Transverse colon (tissue), 4 donors: Measurements from ENCODE around the gene SPG7. TPM values are rescaled to one million over a fixed set of nuclear protein-coding genes. Genes with fewer than 3 reads are reported as not detected.

Source experiments
- DNase-seq: peaks from one replicate; pipeline ENCODE4 v3.0.0-alpha.2; 2019
- H3K27ac ChIP-seq, 4 donors: fragments of 200-600 bp; sonication (generic); 2 replicates each; pipeline ENCODE4 v1.5.1; 2016 to 2018; ENCODE audit warnings: inconsistent platforms in 4 of 4
- H3K27me3 ChIP-seq: fragments of 200-600 bp; sonication (generic); 2 replicates; pipeline ENCODE4 v1.5.1; 2017; ENCODE audit warnings: inconsistent platforms
- H3K36me3 ChIP-seq, 4 donors: fragments of 200-600 bp; sonication (generic); 2 replicates each; pipeline ENCODE4 v1.5.1; 2017 to 2019; ENCODE audit warnings: inconsistent platforms in 4 of 4
- H3K4me1 ChIP-seq, 4 donors: fragments of 200-600 bp; sonication (generic); 2 replicates each; pipeline ENCODE4 v1.5.1; 2017 to 2020; ENCODE audit warnings: inconsistent platforms in 4 of 4
- H3K4me3 ChIP-seq, 4 donors: fragments of 200-600 bp; sonication (generic); 1 replicate in 1 of 4; 2 replicates in 3 of 4; pipeline versions ENCODE4 v1.5.1 to v1.6.1; 2017 to 2019; ENCODE audit warnings: inconsistent platforms in 4 of 4
- H3K9me3 ChIP-seq, 2 donors: fragments of 200-600 bp; sonication (generic); 2 replicates each; pipeline ENCODE4 v1.5.1; 2017 to 2019; ENCODE audit warnings: inconsistent platforms in 2 of 2
- EP300 ChIP-seq: sonication (generic); formaldehyde crosslinking; IDR thresholded peaks from one replicate; pipeline ENCODE4 v1.6.1; 2017; ENCODE audit warnings: antibody characterized with exemption, low read depth
- POLR2A ChIP-seq: fragments of 450-650 bp; IDR thresholded peaks from one replicate; pipeline ENCODE4 v1.6.1; 2016; ENCODE audit warnings: antibody characterized with exemption, mild to moderate bottlenecking, moderate library complexity
- POLR2AphosphoS5 ChIP-seq, 3 donors: sonication (generic); formaldehyde crosslinking; IDR thresholded peaks; one replicate each; pipeline ENCODE4 v1.6.1; 2016; ENCODE audit warnings: antibody characterized with exemption in 3 of 3
- WGBS, 2 donors: methylation state at CpG; one replicate each; pipeline ENCODE4 v1.1.5; 2018; ENCODE audit warnings: low coverage in 1 of 2; 5-methylcytosine and 5-hydroxymethylcytosine counted together
- in situ Hi-C, 4 donors: fragments of 200-750 bp; cut with MboI; loops; one replicate each; pipeline versions ENCODE4 v1.15.0 to v1.15.1; 2017; ENCODE audit warnings: low sequenced_read_pairs in 3 of 4, low pct_ligation_motif_present in 1 of 4, low pct_unique_long_range_greater_than_20kb in 1 of 4
- intact Hi-C: fragments of 100-400 bp; cut with DNase I; formaldehyde crosslinking; loops from one replicate; pipeline ENCODE4 v1.15.1; 2023; ENCODE audit warnings: low total_unique reads
- total RNA-seq, 4 donors: library from RNA; depleted of rRNA; stranded (reverse); fragments of >200 nt; gene quantifications; one replicate each; pipeline ENCODE4 v1.1.0, GENCODE V29; 2016
- TF ChIP-seq, protein P1 (sequence below), 5 experiments: fragments of 200-600 bp in 3 of 5; fragments of 450-650 bp in 2 of 5; sonication (generic) in 3 of 5; IDR thresholded peaks; 1 replicate in 2 of 5; 2 replicates in 3 of 5; pipeline ENCODE4 v1.5.1; 2016 to 2017; ENCODE audit warnings: antibody characterized with exemption in 5 of 5, inconsistent platforms in 3 of 5, mild to moderate bottlenecking in 2 of 5, moderate library complexity in 1 of 5

The SPG7 gene
- total RNA-seq, 4 donors from 2014 or later = 168 to 408 (median 285) TPM

DNA sequence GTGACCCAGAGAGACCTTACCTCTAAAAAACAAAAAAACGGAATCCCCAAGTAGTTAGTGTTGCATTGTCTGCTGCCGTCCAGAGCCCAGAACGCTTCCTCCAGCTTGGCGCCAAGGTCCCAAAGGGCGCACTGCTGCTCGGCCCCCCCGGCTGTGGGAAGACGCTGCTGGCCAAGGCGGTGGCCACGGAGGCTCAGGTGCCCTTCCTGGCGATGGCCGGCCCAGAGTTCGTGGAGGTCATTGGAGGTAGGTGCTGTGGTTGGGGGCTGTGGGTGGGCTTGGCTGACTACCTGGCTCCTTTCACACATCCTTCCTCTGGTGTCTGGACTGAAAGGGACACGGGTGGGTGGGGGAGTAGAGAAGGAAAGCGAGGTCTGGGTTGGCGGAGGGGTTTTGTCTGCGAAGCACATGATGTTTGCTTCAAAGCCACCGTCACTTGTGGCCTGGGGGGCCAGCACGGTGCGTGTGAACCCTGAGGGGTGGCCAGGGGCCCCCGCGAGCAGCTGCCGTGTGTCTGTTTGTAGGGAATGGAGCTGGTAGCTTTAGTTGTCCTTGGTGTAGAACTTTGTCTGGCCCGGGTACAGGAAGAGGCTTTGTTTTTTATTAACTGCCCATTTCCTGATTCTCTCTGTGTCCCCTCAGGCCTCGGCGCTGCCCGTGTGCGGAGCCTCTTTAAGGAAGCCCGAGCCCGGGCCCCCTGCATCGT is 23.8 kb downstream of the SPG7 start:
- Histone ChIP-seq H3K4me1 (peaks cover 0 to 24% (median 7%) of the 10 kb centered on the region in 4 donors), H3K27me3 (no peaks in the 10 kb centered on the region), H3K4me3 (no peak overlapping the region), H3K36me3 (peaks cover 0 to 32% (median 8%) of the 10 kb centered on the region in 4 donors), H3K27ac (no peak overlapping the region), H3K9me3 (no peaks in the 10 kb centered on the region)
- 94% methylated on average over 31 of the region's 31 CpGs; no CpG with 5 or more reads in 1 of the 2 donors for WGBS, 2 donors
- TF ChIP-seq POLR2A = no peak
- intact Hi-C loops = no loop called here
- no peak for DNase-seq
- in situ Hi-C loops = no loop called here

DNA sequence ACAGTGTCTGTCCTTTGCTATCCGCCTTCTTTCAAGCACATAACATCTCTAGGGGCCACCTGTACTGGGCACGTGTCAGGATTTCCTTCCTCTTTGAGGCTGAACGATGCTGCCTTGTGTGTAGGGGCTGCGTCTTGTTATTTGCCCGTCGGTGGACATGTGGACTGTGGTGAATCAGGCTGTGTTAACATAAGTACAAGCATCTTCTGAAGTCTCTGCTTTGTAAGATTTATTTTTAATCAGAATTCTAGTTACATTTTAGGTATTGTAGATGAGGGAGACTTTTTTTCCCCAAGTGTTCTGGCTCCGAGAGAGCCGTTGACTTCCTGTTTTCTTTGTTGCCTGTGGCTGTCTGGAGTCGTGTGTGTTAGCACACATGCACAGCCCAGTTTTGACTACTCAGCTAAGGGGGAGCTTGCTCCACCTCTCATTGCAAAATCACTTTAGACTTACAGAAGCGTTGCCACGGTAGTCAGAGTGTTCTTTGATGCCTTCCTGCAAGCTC is 26.1 kb downstream of the SPG7 start:
- in situ Hi-C loops = no loop called here

DNA sequence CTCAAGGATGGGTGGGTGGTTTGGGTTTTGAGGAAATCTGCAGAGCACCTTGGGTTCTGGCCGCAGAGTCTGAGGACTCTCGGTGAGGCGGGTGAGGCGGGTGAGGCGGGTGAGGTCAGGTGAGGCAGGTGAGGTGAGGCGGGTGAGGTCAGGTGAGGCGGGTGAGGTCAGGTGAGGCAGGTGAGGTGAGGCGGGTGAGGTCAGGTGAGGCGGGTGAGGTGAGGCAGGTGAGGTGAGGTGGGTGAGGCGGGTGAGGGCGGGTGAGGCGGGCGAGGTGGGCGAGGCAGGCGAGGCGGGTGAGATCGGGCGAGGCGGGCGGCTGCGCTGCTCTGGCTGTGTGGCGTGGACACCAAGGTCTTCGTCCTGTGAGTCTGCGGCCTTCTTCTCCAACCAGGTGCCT is 28.2 kb downstream of the SPG7 start:
- intact Hi-C loops (no loop called here), in situ Hi-C loops (no loop called here)
- Histone ChIP-seq H3K27me3 (no peaks in the 10 kb centered on the region), H3K36me3 (peaks cover 0 to 26% (median 10%) of the 10 kb centered on the region in 4 donors), H3K27ac (peak overlapping the region in 2 of 4 donors; percentile 35 to 55), H3K4me3 (no peak overlapping the region), H3K9me3 (no peaks in the 10 kb centered on the region), H3K4me1 (peaks cover 0 to 25% (median 8%) of the 10 kb centered on the region in 4 donors)
- WGBS, 2 donors = 77 to 100% methylated on average over 2 to 22 of the region's 24 CpGs
- DNase-seq = peak; percentile 72
- TF ChIP-seq, protein P1, sequence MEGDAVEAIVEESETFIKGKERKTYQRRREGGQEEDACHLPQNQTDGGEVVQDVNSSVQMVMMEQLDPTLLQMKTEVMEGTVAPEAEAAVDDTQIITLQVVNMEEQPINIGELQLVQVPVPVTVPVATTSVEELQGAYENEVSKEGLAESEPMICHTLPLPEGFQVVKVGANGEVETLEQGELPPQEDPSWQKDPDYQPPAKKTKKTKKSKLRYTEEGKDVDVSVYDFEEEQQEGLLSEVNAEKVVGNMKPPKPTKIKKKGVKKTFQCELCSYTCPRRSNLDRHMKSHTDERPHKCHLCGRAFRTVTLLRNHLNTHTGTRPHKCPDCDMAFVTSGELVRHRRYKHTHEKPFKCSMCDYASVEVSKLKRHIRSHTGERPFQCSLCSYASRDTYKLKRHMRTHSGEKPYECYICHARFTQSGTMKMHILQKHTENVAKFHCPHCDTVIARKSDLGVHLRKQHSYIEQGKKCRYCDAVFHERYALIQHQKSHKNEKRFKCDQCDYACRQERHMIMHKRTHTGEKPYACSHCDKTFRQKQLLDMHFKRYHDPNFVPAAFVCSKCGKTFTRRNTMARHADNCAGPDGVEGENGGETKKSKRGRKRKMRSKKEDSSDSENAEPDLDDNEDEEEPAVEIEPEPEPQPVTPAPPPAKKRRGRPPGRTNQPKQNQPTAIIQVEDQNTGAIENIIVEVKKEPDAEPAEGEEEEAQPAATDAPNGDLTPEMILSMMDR (IDR thresholded peaks at IDR 0.05) = no peak
- TF ChIP-seq POLR2A (no peak), POLR2AphosphoS5 (IDR thresholded peaks at IDR 0.05) (no peak), EP300 (no peak)

More for the DNA sequence above, 26.1 kb downstream of the SPG7 start:
- Histone ChIP-seq H3K27ac (peak overlapping the region; percentile 10 to 50 (median 19)), H3K4me1 (peaks cover 0 to 25% (median 8%) of the 10 kb centered on the region in 4 donors), H3K27me3 (no peaks in the 10 kb centered on the region), H3K9me3 (no peaks in the 10 kb centered on the region), H3K36me3 (peaks cover 0 to 27% (median 15%) of the 10 kb centered on the region in 4 donors), H3K4me3 (no peak overlapping the region)
- WGBS, 2 donors = 56 to 63% methylated on average over 5 to 11 of the region's 11 CpGs
- DNase-seq = peak; percentile 22
- TF ChIP-seq, protein P1 (IDR thresholded peaks at IDR 0.05) = no peak
- TF ChIP-seq POLR2A (no peak), POLR2AphosphoS5 (IDR thresholded peaks at IDR 0.05) (no peak), EP300 (no peak)
- intact Hi-C loops = no loop called here

DNA sequence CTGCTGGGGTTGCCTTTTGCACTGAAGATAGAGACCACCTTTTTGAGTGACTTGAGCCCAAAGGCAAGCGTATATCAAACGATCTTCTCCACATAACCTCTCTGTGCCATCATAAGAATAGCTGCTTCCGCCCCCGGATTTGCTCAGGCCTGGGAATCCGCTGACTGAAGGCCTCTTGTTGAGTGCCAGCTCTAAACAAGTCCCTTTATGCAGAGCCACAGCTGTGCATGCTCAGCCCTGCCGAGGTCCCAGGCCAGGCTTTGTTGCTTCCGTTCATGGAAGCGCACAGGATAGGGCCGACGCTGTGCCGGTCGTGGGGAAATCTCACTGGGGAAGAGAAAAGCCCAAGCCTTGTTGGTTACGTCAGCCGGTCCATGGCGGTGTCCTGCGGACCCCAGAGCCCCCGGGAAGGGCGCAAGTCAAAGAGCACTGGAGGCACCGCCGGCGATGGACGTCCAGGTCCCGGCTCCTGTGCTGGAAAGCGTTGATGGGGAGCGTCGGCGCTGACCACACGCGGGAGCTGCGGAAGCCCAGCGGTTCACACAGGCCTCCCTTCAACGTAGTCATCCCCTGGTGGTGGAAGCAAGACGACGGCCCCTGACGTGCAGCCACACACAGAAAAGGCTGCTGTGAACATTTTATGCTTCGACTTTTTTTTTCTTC is 28.8 kb downstream of the SPG7 start:
- TF ChIP-seq POLR2A (no peak), EP300 (no peak), POLR2AphosphoS5 (IDR thresholded peaks at IDR 0.05) (no peak)
- TF ChIP-seq, protein P1 (IDR thresholded peaks at IDR 0.05) = no peak
- in situ Hi-C loops = no loop called here
- Histone ChIP-seq H3K36me3 (peaks cover 0 to 26% (median 8%) of the 10 kb centered on the region in 4 donors), H3K4me3 (no peak overlapping the region), H3K27ac (peak overlapping the region in 2 of 4 donors; percentile 35 to 55), H3K4me1 (peaks cover 0 to 25% (median 8%) of the 10 kb centered on the region in 4 donors), H3K27me3 (no peaks in the 10 kb centered on the region), H3K9me3 (no peaks in the 10 kb centered on the region)
- 88 to 100% methylated on average over 1 to 36 of the region's 36 CpGs for WGBS, 2 donors
- no peak for DNase-seq
- intact Hi-C loops = no loop called here
